CD8-positive, alpha-beta memory T cell (primary cell): Measurements from ENCODE around the gene EFTUD2. TPM values are rescaled to one million over a fixed set of nuclear protein-coding genes. Genes with fewer than 3 reads are reported as not detected.

Source experiments
- CTCF ChIA-PET: fragments of 350-600 bp; sonication (Branson Sonifier 250); formaldehyde crosslinking; loops from one replicate; lab custom pipeline; 2021; ENCODE audit warnings: antibody characterized with exemption; lab: Charles Lee
- POLR2A ChIA-PET: fragments of 350-600 bp; sonication (Branson Sonifier 250); formaldehyde crosslinking; loops from one replicate; lab custom pipeline; 2021; ENCODE audit warnings: antibody characterized with exemption; lab: Charles Lee
- DNase-seq, 5 donors: peaks; one replicate each; pipeline versions ENCODE4 v3.0.0 to v3.0.0-alpha.2; 2020 to 2022; ENCODE audit warnings: mixed read lengths in 1 of 5
- H3K27ac ChIP-seq: one replicate; pipeline ENCODE4 v1.7.0; 2013; ENCODE audit warnings: low read depth, mild to moderate bottlenecking, low read length, moderate library complexity
- H3K27me3 ChIP-seq: 2 replicates; pipeline ENCODE4 v1.7.0; 2013; ENCODE audit warnings: low read length, mild to moderate bottlenecking; ENCODE audit not compliant: insufficient read depth, poor library complexity, severe bottlenecking
- H3K36me3 ChIP-seq: 2 replicates; pipeline ENCODE4 v1.7.0; 2013; ENCODE audit warnings: mild to moderate bottlenecking, low read length, moderate library complexity; ENCODE audit not compliant: insufficient read depth
- H3K4me1 ChIP-seq: 2 replicates; pipeline ENCODE4 v1.7.0; 2013; ENCODE audit warnings: mild to moderate bottlenecking, low read length, moderate library complexity; ENCODE audit not compliant: insufficient read depth
- H3K4me3 ChIP-seq: 2 replicates; pipeline ENCODE4 v1.7.0; 2013; ENCODE audit warnings: mild to moderate bottlenecking, low read length
- H3K9me3 ChIP-seq: 2 replicates; pipeline ENCODE4 v1.7.0; 2013; ENCODE audit warnings: mild to moderate bottlenecking, low read length
- H3K27ac Mint-ChIP-seq, 8 donors: one replicate each; pipeline ENCODE4 v1.8.0; 2020 to 2021; ENCODE audit warnings: mixed read lengths in 8 of 8, mild to moderate bottlenecking in 6 of 8, inconsistent platforms in 3 of 8, moderate library complexity in 3 of 8
- H3K27me3 Mint-ChIP-seq, 2 donors: one replicate each; pipeline ENCODE4 v1.8.0; 2020 to 2021; ENCODE audit warnings: mixed read lengths in 2 of 2, mild to moderate bottlenecking in 1 of 2, moderate library complexity in 1 of 2
- H3K36me3 Mint-ChIP-seq, 3 donors: one replicate each; pipeline ENCODE4 v1.8.0; 2020 to 2021; ENCODE audit warnings: mixed read lengths in 3 of 3, inconsistent platforms in 1 of 3, mild to moderate bottlenecking in 1 of 3
- H3K4me1 Mint-ChIP-seq, 3 donors: one replicate each; pipeline ENCODE4 v1.8.0; 2020 to 2021; ENCODE audit warnings: mixed read lengths in 3 of 3, inconsistent platforms in 1 of 3, mild to moderate bottlenecking in 1 of 3
- H3K4me3 Mint-ChIP-seq, 7 donors: one replicate each; pipeline ENCODE4 v1.8.0; 2020 to 2021; ENCODE audit warnings: mixed read lengths in 7 of 7, mild to moderate bottlenecking in 6 of 7, moderate library complexity in 4 of 7, inconsistent platforms in 2 of 7
- H3K9me3 Mint-ChIP-seq, 5 donors: one replicate each; pipeline ENCODE4 v1.8.0; 2020 to 2022; ENCODE audit warnings: mixed read lengths in 5 of 5, mild to moderate bottlenecking in 3 of 5, moderate library complexity in 2 of 5, inconsistent platforms in 1 of 5
- polyA plus RNA-seq: library from polyadenylated mRNA; unstranded; fragments of 300-500 nt; fragmentation: Illumina TruSeq; gene quantifications from one replicate; pipeline ENCODE4 v1.2.3, GENCODE V29; 2021
- total RNA-seq, 2 experiments: library from RNA; stranded (reverse); gene quantifications; one replicate each; pipeline ENCODE4 v1.2.3, GENCODE V29; 2021

Gene EFTUD2
- total and polyA plus RNA-seq, 3 experiments from 2014 or later, result 77.6 to 241 (median 229) TPM

- no peak for DNase-seq
- Mint-ChIP-seq H3K27me3 (no peaks in the 10 kb centered on the region), H3K27ac (peak overlapping the region in 1 of 8 donors; percentile 32), H3K36me3 (peaks cover 4 to 81% (median 28%) of the 10 kb centered on the region in 3 donors), H3K4me1 (no peaks in the 10 kb centered on the region), H3K4me3 (no peak overlapping the region), H3K9me3 (no peaks in the 10 kb centered on the region)
- Histone ChIP-seq H3K4me1 (no peaks in the 10 kb centered on the region), H3K27me3 (no peaks in the 10 kb centered on the region), H3K4me3 (no peak overlapping the region), H3K27ac (no peak overlapping the region), H3K36me3 (peaks cover 65% of the 10 kb centered on the region), H3K9me3 (no peaks in the 10 kb centered on the region)
- CTCF ChIA-PET, result no interaction called here
- POLR2A ChIA-PET, result no interaction called here
Measured at GRCh38 chr17:44872131-44872768, 27.0 kb downstream of the EFTUD2 start.

DNA sequence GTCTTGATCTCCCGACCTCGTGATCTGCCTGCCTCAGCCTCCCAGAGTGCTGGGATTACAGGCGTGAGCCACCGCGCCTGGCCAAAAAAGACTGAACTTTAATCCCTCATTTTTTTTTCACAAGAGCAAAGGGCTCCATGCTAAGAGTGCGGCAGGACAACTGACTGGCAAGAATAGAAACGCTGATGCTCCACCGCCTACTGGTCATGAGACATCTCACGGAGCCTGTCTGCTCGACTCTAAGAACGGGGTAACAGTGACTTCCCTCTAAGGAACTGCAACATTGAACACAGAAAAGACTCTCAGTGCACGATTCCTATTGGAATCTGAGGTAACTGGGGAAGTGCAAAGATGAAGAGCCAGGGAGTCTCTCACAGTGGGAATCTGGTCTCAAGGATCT lies 27.7 kb downstream of the EFTUD2 start:
- Mint-ChIP-seq H3K27ac (peak overlapping the region in 2 of 8 donors; percentile 8 to 43), H3K27me3 (no peaks in the 10 kb centered on the region), H3K36me3 (peaks cover 4 to 82% (median 25%) of the 10 kb centered on the region in 3 donors), H3K4me1 (no peaks in the 10 kb centered on the region), H3K9me3 (no peaks in the 10 kb centered on the region), H3K4me3 (no peak overlapping the region)
- DNase-seq, result no peak
- ChIA-PET POLR2A (no interaction called here), CTCF (interaction anchor here (1.4 kb wide), 1 partner anchor 96 kb away, joined by 3 read pairs; no protein-coding TSS in a partner anchor)
- Histone ChIP-seq H3K4me1 (no peaks in the 10 kb centered on the region), H3K27me3 (no peaks in the 10 kb centered on the region), H3K27ac (no peak overlapping the region), H3K4me3 (no peak overlapping the region), H3K36me3 (peaks cover 67% of the 10 kb centered on the region), H3K9me3 (no peaks in the 10 kb centered on the region)

- Histone ChIP-seq H3K36me3 (peaks cover 63% of the 10 kb centered on the region), H3K4me3 (no peak overlapping the region), H3K27ac (no peak overlapping the region), H3K27me3 (no peaks in the 10 kb centered on the region), H3K4me1 (no peaks in the 10 kb centered on the region), H3K9me3 (no peaks in the 10 kb centered on the region)
- ChIA-PET CTCF (interaction anchor here (1.0 to 8.2 kb wide), 3 partner anchors 9 to 91 kb away, joined by 3 to 141 read pairs (median 5); no protein-coding TSS in a partner anchor), POLR2A (no interaction called here)
- Mint-ChIP-seq H3K27ac (peak overlapping the region in 1 of 8 donors; percentile 60), H3K9me3 (no peaks in the 10 kb centered on the region), H3K27me3 (no peaks in the 10 kb centered on the region), H3K4me3 (no peak overlapping the region), H3K4me1 (no peaks in the 10 kb centered on the region), H3K36me3 (peaks cover 0 to 90% (median 19%) of the 10 kb centered on the region in 3 donors)
- no peak for DNase-seq
Measured at GRCh38 chr17:44867841-44868240, 31.4 kb downstream of the EFTUD2 start.

DNA sequence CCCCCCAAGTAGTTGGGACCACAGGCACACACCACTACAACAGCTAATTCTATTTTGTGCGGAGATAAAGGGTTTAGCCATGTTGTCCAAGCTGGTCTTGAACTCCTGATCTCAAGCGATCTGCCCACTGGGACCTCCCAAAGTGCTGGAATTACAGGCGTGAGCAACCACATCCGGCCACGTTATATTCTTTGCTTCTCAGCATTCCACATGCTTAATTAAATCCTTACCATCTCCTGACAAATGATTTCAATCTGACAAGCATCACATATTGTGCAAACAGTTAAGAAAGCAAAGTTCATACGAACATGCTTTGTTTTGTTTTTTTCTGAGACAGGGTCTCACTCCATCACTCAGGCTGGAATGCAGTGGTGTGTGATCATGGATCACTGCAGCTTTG lies 33.3 kb downstream of the EFTUD2 start:
- Histone ChIP-seq H3K4me1 (no peaks in the 10 kb centered on the region), H3K27ac (no peak overlapping the region), H3K4me3 (no peak overlapping the region), H3K9me3 (no peaks in the 10 kb centered on the region), H3K27me3 (no peaks in the 10 kb centered on the region), H3K36me3 (peaks cover 60% of the 10 kb centered on the region)
- Mint-ChIP-seq H3K9me3 (no peaks in the 10 kb centered on the region), H3K27ac (peak overlapping the region in 1 of 8 donors; percentile 18), H3K27me3 (no peaks in the 10 kb centered on the region), H3K4me3 (no peak overlapping the region), H3K36me3 (peaks cover 0 to 89% (median 11%) of the 10 kb centered on the region in 3 donors), H3K4me1 (no peaks in the 10 kb centered on the region)
- CTCF ChIA-PET, result interaction anchor here (0.8 to 8.2 kb wide), 7 partner anchors 9 to 89 kb away, joined by 3 to 141 read pairs (median 3); partner anchors contain the start of gene EFTUD2
- POLR2A ChIA-PET, result no interaction called here
- DNase-seq, result no peak

- H3K4me1 Mint-ChIP-seq, result no peaks in the 10 kb centered on the region
- POLR2A ChIA-PET, result interaction anchor here (0.5 kb wide), 2 partner anchors 9 to 1346 kb away, joined by 5 to 6 read pairs; no protein-coding TSS in a partner anchor
- H3K36me3 Mint-ChIP-seq, result peaks cover 0 to 91% (median 13%) of the 10 kb centered on the region in 3 donors
- Histone ChIP-seq H3K4me3 (no peak overlapping the region), H3K27me3 (no peaks in the 10 kb centered on the region), H3K27ac (no peak overlapping the region), H3K36me3 (peaks cover 62% of the 10 kb centered on the region), H3K9me3 (no peaks in the 10 kb centered on the region), H3K4me1 (no peaks in the 10 kb centered on the region)
- H3K27ac Mint-ChIP-seq, result peak overlapping the region in 2 of 8 donors; percentile 23 to 38
- H3K9me3 Mint-ChIP-seq, result no peaks in the 10 kb centered on the region
- peak; percentile 52 to 75 (median 55) for DNase-seq
- no peaks in the 10 kb centered on the region for H3K27me3 Mint-ChIP-seq
- no peak overlapping the region for H3K4me3 Mint-ChIP-seq
- CTCF ChIA-PET, result interaction anchor here (0.6 to 8.2 kb wide), 14 partner anchors 9 to 332 kb away, joined by 3 to 141 read pairs (median 4); partner anchors contain the start of gene EFTUD2
Measured at GRCh38 chr17:44865231-44865660, 34.0 kb downstream of the EFTUD2 start.

GRCh38 chr17:44864831-44865230 lies 34.4 kb downstream of the EFTUD2 start:
- ChIA-PET POLR2A (interaction anchor here (0.5 kb wide), 2 partner anchors 9 to 1346 kb away, joined by 5 to 6 read pairs; no protein-coding TSS in a partner anchor), CTCF (interaction anchor here (0.6 to 8.2 kb wide), 12 partner anchors 9 to 332 kb away, joined by 3 to 141 read pairs (median 4); no protein-coding TSS in a partner anchor)

GRCh38 chr17:44863061-44863918 lies 36.0 kb downstream of the EFTUD2 start:
- no peaks in the 10 kb centered on the region for H3K27me3 ChIP-seq
- POLR2A ChIA-PET, result no interaction called here
- CTCF ChIA-PET, result interaction anchor here (1.0 to 8.2 kb wide), 4 partner anchors 11 to 159 kb away, joined by 3 to 141 read pairs (median 3); no protein-coding TSS in a partner anchor
- Mint-ChIP-seq H3K27me3 (no peaks in the 10 kb centered on the region), H3K36me3 (peaks cover 0 to 91% (median 25%) of the 10 kb centered on the region in 3 donors), H3K27ac (no peak overlapping the region), H3K9me3 (no peaks in the 10 kb centered on the region), H3K4me1 (no peaks in the 10 kb centered on the region), H3K4me3 (no peak overlapping the region)
- DNase-seq, result no peak
- H3K4me3 ChIP-seq, result no peak overlapping the region
- no peaks in the 10 kb centered on the region for H3K4me1 ChIP-seq
- no peak overlapping the region for H3K27ac ChIP-seq
- H3K36me3 ChIP-seq, result peaks cover 63% of the 10 kb centered on the region
- no peaks in the 10 kb centered on the region for H3K9me3 ChIP-seq

More at GRCh38 chr17:44864831-44865230, 34.4 kb downstream of the EFTUD2 start:
- no peaks in the 10 kb centered on the region for H3K4me1 ChIP-seq
- Mint-ChIP-seq H3K27ac (no peak overlapping the region), H3K9me3 (no peaks in the 10 kb centered on the region), H3K27me3 (no peaks in the 10 kb centered on the region), H3K36me3 (peaks cover 0 to 91% (median 17%) of the 10 kb centered on the region in 3 donors), H3K4me1 (no peaks in the 10 kb centered on the region), H3K4me3 (no peak overlapping the region)
- H3K36me3 ChIP-seq, result peaks cover 62% of the 10 kb centered on the region
- H3K27ac ChIP-seq, result no peak overlapping the region
- no peak for DNase-seq
- no peaks in the 10 kb centered on the region for H3K27me3 ChIP-seq
- no peak overlapping the region for H3K4me3 ChIP-seq
- no peaks in the 10 kb centered on the region for H3K9me3 ChIP-seq
